Activated naive CD4-positive, alpha-beta T cell treated with anti-CD3 and anti-CD28 coated beads, Interleukin-2, amount 50 U/mL, for 24 hours (primary cell): Measurements from ENCODE around the gene RLBP1.
A peak's percentile ranks its signal among the peaks of the same experiment; 100 is the strongest.

Experiments
- H3K27ac Mint-ChIP-seq: one replicate; pipeline ENCODE4 v1.8.0; 2021; ENCODE audit warnings: mild to moderate bottlenecking, mixed read lengths
- H3K27me3 Mint-ChIP-seq: one replicate; pipeline ENCODE4 v1.8.0; 2021; ENCODE audit warnings: mixed read lengths
- H3K36me3 Mint-ChIP-seq: one replicate; pipeline ENCODE4 v1.8.0; 2021; ENCODE audit warnings: mixed read lengths
- H3K4me1 Mint-ChIP-seq: one replicate; pipeline ENCODE4 v1.8.0; 2021; ENCODE audit warnings: mixed read lengths
- H3K4me3 Mint-ChIP-seq: one replicate; pipeline ENCODE4 v1.8.0; 2021; ENCODE audit warnings: mild to moderate bottlenecking, mixed read lengths
- H3K9me3 Mint-ChIP-seq: one replicate; pipeline ENCODE4 v1.8.0; 2021; ENCODE audit warnings: mixed read lengths

Gene RLBP1

GRCh38 chr15:89196241-89196640 is 25.1 kb downstream of the RLBP1 start:
- Mint-ChIP-seq H3K9me3 (no peaks in the 10 kb centered on the region), H3K4me1 (peaks cover 5% of the 10 kb centered on the region), H3K36me3 (peaks cover 10% of the 10 kb centered on the region), H3K4me3 (no peak overlapping the region), H3K27ac (peak overlapping the region; percentile 46), H3K27me3 (no peaks in the 10 kb centered on the region)

- Mint-ChIP-seq H3K27me3 (no peaks in the 10 kb centered on the region), H3K36me3 (peaks cover 9% of the 10 kb centered on the region), H3K27ac (no peak overlapping the region), H3K4me1 (peaks cover 5% of the 10 kb centered on the region), H3K4me3 (no peak overlapping the region), H3K9me3 (no peaks in the 10 kb centered on the region)
Observed at GRCh38 chr15:89195836-89196235, 25.5 kb downstream of the RLBP1 start.

GRCh38 chr15:89194608-89195007 is 26.8 kb downstream of the RLBP1 start:
- Mint-ChIP-seq H3K27me3 (no peaks in the 10 kb centered on the region), H3K9me3 (no peaks in the 10 kb centered on the region), H3K4me1 (peaks cover 5% of the 10 kb centered on the region), H3K36me3 (peaks cover 5% of the 10 kb centered on the region), H3K27ac (no peak overlapping the region), H3K4me3 (no peak overlapping the region)

DNA sequence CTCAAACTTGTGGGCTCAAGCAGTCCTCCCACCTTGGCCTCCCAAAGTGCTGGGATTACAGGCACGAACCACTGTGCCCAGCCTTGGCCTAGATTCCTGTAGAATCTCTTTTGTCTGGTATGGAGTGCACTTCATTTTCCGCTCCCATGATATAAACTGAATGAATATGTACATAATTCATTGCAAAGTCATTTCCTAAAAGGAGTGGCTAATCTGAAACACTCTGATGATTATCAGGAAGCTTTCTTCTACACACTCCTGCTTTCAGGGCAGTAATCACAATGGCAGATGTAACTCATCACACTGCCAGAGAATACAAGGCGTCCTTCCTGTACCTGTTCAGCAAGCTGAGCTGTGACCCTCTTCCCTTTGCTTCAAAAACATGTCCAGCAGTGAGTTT is 28.6 kb downstream of the RLBP1 start:
- Mint-ChIP-seq H3K27ac (no peak overlapping the region), H3K4me3 (no peak overlapping the region), H3K27me3 (no peaks in the 10 kb centered on the region), H3K4me1 (peaks cover 5% of the 10 kb centered on the region), H3K9me3 (no peaks in the 10 kb centered on the region), H3K36me3 (peaks cover 10% of the 10 kb centered on the region)

DNA sequence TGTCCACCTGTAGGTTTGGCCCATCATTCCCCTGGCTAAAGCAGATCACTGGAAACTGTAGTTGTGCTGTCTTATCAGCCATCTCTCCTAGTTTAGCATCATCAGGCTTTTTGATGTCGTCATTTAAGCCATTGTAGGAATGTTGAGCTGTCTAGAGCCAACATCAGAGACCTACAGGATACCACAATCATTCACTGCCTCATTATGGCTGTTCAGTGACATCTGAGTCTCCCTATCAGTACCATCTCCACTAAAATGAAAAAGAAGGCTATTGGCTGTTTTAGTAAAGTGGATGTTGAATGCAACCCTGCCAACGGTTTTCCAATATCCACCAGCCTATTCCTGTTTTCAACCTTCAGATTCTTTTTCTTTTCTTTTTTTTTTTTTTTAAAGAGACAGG is 29.2 kb downstream of the RLBP1 start:
- Mint-ChIP-seq H3K4me3 (no peak overlapping the region), H3K27me3 (no peaks in the 10 kb centered on the region), H3K27ac (no peak overlapping the region), H3K9me3 (no peaks in the 10 kb centered on the region), H3K36me3 (peaks cover 7% of the 10 kb centered on the region), H3K4me1 (peaks cover 1% of the 10 kb centered on the region)

- H3K27me3 Mint-ChIP-seq, result no peaks in the 10 kb centered on the region
- H3K36me3 Mint-ChIP-seq, result peaks cover 14% of the 10 kb centered on the region
- no peak overlapping the region for H3K27ac Mint-ChIP-seq
- H3K4me1 Mint-ChIP-seq, result no peaks in the 10 kb centered on the region
- H3K9me3 Mint-ChIP-seq, result no peaks in the 10 kb centered on the region
- no peak overlapping the region for H3K4me3 Mint-ChIP-seq
Observed at GRCh38 chr15:89187986-89188514, 33.3 kb downstream of the RLBP1 start.

GRCh38 chr15:89187301-89187985 is 33.9 kb downstream of the RLBP1 start:
- Mint-ChIP-seq H3K4me3 (no peak overlapping the region), H3K36me3 (peaks cover 14% of the 10 kb centered on the region), H3K27ac (no peak overlapping the region), H3K27me3 (no peaks in the 10 kb centered on the region), H3K9me3 (no peaks in the 10 kb centered on the region), H3K4me1 (no peaks in the 10 kb centered on the region)

GRCh38 chr15:89186803-89187202 is 34.6 kb downstream of the RLBP1 start:
- no peaks in the 10 kb centered on the region for H3K4me1 Mint-ChIP-seq
- no peak overlapping the region for H3K27ac Mint-ChIP-seq
- H3K9me3 Mint-ChIP-seq, result no peaks in the 10 kb centered on the region
- H3K4me3 Mint-ChIP-seq, result no peak overlapping the region
- no peaks in the 10 kb centered on the region for H3K27me3 Mint-ChIP-seq
- H3K36me3 Mint-ChIP-seq, result peaks cover 16% of the 10 kb centered on the region

GRCh38 chr15:89184886-89185526 is 36.4 kb downstream of the RLBP1 start:
- Mint-ChIP-seq H3K4me3 (no peak overlapping the region), H3K36me3 (peaks cover 18% of the 10 kb centered on the region), H3K4me1 (peaks cover 7% of the 10 kb centered on the region), H3K27me3 (no peaks in the 10 kb centered on the region), H3K9me3 (no peaks in the 10 kb centered on the region), H3K27ac (no peak overlapping the region)

- H3K4me1 Mint-ChIP-seq, result peaks cover 13% of the 10 kb centered on the region
- no peaks in the 10 kb centered on the region for H3K9me3 Mint-ChIP-seq
- H3K27ac Mint-ChIP-seq, result no peak overlapping the region
- no peak overlapping the region for H3K4me3 Mint-ChIP-seq
- peaks cover 18% of the 10 kb centered on the region for H3K36me3 Mint-ChIP-seq
- no peaks in the 10 kb centered on the region for H3K27me3 Mint-ChIP-seq
Observed at GRCh38 chr15:89184357-89184756, 37.0 kb downstream of the RLBP1 start.

GRCh38 chr15:89179966-89180875 is 41.2 kb downstream of the RLBP1 start:
- H3K27ac Mint-ChIP-seq, result peak overlapping the region; percentile 96
- H3K4me1 Mint-ChIP-seq, result peaks cover 28% of the 10 kb centered on the region
- H3K36me3 Mint-ChIP-seq, result peaks cover 13% of the 10 kb centered on the region
- H3K9me3 Mint-ChIP-seq, result no peaks in the 10 kb centered on the region
- no peak overlapping the region for H3K4me3 Mint-ChIP-seq
- H3K27me3 Mint-ChIP-seq, result no peaks in the 10 kb centered on the region

- Mint-ChIP-seq H3K4me3 (no peak overlapping the region), H3K9me3 (no peaks in the 10 kb centered on the region), H3K36me3 (peaks cover 10% of the 10 kb centered on the region), H3K27me3 (no peaks in the 10 kb centered on the region), H3K4me1 (peaks cover 28% of the 10 kb centered on the region), H3K27ac (peak overlapping the region; percentile 96)
Observed at GRCh38 chr15:89178307-89178977, 42.9 kb downstream of the RLBP1 start.

DNA sequence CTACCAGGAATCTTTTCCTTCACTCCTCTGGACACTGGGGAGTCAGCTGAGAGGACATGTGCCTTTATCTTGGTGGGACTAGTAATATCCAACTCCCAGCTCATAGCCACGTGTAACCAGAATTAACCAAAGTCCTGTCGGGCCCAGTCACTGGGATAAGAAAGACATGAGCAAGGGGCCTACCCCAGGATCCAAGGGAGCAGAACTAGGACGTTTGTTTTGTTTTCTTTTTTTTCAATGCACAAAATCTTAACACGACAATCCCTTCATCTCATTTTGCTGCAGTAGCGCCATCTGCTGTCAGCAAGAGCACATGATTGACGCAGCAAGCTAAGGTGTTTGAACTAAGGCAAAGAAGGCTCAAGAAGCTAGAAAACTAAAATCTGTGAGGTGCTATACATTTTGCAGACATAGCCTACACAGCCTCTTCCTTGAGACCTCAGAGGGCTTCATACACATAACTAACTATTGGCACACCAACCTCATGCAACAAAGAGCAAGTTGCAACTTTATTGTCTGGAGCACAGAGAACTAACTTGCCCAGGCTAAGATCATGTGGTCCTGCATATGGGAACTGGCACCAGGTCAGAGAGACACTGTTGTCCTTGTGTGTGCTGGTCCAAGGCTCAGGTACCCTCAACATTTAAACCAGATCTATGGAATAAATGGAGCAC is 43.6 kb downstream of the RLBP1 start:
- Mint-ChIP-seq H3K4me3 (no peak overlapping the region), H3K27me3 (no peaks in the 10 kb centered on the region), H3K36me3 (peaks cover 10% of the 10 kb centered on the region), H3K9me3 (no peaks in the 10 kb centered on the region), H3K27ac (peak overlapping the region; percentile 65), H3K4me1 (peaks cover 28% of the 10 kb centered on the region)

DNA sequence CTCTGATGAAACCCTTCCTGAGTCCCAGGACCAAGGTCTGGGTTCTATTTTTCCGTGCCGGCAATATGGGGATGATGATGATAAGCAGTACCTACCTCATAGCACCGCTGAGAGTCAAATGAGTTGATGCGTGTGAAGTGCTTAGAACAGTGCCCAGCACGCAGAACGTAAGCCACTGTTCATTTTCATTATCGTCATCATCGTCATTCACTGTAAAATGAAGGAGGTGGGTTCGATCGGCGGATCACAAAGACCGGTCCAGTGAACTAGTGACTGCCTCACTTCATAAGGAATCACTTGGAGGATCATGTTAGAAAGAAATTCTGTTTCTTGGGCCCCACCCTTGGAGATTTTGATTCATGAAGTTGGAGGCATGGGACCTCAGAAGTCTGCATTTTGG is 44.3 kb downstream of the RLBP1 start:
- Mint-ChIP-seq H3K9me3 (no peaks in the 10 kb centered on the region), H3K4me1 (peaks cover 28% of the 10 kb centered on the region), H3K27ac (no peak overlapping the region), H3K27me3 (no peaks in the 10 kb centered on the region), H3K36me3 (peaks cover 8% of the 10 kb centered on the region), H3K4me3 (no peak overlapping the region)
